Left kidney (tissue), 2 donors: ENCODE measurements around the gene CHGA. TPM values are rescaled to one million over a fixed set of nuclear protein-coding genes. Genes with fewer than 3 reads are reported as not detected.

Source experiments
- DNase-seq: peaks from one replicate; pipeline ENCODE4 v3.0.0-alpha.2; 2013
- polyA plus RNA-seq: library from polyadenylated mRNA; unstranded; fragments of 120-200 nt; gene quantifications from one replicate; pipeline ENCODE4 v1.2.1, GENCODE V29; 2013; ENCODE audit not compliant: insufficient read length

Gene CHGA
- polyA plus RNA-seq, 1 donor, result not detected

DNA sequence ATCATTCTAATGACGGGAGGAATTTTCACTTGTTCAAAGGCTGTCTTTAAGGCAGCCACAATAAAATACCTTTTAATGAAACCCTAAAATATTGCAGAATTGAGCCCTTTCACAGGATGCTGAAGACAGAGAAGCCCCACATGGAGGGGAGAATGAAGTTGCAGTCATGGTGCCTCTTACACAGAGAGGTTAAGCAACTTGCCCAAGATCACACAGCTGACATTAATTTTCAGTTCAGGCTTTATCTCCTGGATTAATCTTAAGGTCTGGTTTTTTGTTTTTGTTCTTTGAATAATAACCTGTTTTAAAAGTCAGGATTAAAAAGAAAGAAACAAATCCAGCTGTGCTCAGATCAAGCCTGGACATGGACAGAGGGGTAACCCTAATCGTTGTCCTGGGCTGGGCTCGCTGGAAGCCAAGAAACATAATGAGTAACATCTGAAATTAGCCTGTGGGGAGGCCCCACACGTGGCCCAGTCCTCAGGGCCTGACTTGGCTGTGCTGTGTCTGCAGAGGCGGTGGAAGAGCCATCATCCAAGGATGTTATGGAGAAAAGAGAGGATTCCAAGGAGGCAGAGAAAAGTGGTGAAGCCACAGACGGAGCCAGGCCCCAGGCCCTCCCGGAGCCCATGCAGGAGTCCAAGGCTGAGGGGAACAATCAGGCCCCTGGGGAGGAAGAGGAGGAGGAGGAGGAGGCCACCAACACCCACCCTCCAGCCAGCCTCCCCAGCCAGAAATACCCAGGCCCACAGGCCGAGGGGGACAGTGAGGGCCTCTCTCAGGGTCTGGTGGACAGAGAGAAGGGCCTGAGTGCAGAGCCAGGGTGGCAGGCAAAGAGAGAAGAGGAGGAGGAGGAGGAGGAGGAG, 8.0 kb downstream of the CHGA start:
- DNase-seq, result no peak

DNA sequence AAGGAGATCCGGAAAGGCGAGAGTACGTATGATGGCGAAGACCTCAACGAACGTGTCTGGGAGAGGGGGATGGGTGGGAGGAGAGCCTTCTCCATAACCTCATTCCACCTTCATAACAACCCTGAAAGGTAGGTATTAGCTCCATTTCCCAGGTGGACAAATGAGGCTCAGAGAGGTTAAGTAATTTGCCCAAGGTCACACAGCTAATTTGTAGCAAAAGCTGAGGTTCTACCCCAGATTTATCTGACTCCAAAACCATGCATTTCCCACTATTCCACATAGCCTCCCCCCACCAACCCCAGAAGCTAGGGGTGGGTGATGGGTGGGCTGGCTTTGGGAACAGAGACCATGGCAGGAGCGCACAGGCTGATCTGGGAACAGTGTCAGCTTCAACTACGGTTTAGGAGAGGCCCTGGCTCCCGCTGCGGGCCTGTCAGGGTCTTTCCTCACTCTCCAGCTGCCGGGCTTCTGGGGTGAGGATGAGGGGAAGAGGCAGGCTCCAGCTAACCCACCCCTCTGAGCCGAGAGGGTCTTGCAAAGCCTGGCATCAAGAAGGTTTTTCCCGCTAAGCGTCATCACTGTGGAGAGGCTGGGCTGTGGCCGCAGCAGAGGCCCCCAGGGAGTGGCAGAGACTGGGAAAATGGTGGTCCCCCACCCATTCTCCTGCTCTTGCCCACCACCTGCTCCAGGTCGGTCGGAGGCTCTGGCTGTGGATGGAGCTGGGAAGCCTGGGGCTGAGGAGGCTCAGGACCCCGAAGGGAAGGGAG, 8.9 kb downstream of the CHGA start:
- no peak for DNase-seq

DNA sequence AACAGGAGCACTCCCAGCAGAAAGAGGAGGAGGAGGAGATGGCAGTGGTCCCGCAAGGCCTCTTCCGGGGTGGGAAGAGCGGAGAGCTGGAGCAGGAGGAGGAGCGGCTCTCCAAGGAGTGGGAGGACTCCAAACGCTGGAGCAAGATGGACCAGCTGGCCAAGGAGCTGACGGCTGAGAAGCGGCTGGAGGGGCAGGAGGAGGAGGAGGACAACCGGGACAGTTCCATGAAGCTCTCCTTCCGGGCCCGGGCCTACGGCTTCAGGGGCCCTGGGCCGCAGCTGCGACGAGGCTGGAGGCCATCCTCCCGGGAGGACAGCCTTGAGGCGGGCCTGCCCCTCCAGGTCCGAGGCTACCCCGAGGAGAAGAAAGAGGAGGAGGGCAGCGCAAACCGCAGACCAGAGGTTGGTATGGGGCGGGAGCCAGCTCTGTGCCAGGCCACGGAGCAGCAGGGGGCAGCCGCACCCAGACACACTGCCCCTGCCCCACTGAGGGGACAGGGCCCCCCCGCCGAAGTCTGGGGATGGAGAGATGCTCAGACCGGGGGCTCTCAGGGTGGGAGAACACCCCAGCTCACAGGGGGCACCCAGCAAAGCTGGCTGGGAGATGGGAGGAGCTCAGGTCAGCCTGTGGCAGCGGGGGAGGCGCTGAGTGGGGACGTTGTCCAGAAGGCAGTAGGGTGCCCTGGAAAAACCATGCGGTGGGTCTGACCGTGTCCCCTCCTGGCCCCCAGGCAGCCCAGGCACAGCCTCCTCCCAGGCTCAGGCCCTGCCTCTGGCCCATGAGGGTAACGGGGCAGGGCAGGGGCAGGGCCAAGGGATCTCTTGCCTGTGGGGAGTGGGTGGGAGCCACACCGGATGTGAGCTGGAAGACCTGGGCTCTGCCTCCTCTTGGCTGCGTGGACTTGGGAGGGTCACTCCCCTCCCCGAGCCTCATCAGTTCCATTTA, 9.8 kb downstream of the CHGA start:
- DNase-seq, result no peak

DNA sequence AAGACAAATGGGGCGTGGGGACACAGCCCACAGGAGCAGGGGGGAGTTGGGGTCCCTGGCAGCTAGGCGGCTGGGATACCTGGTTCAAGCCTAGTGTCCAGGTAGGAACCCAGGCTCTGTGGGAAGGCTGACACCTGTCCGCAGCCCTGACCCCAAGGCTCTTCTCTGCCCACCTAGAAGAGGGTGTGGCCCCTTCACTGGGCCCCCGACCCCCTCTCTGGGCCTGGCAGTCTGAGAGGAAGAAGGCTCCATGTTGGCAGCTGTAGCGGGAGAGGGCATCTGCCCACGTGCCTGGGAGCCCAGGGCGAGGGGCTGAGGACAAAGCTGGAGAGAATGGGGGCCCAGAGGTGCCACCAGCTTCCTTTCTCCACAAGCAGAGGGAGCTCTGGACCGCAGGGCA, 10.5 kb downstream of the CHGA start:
- DNase-seq, result no peak

DNA sequence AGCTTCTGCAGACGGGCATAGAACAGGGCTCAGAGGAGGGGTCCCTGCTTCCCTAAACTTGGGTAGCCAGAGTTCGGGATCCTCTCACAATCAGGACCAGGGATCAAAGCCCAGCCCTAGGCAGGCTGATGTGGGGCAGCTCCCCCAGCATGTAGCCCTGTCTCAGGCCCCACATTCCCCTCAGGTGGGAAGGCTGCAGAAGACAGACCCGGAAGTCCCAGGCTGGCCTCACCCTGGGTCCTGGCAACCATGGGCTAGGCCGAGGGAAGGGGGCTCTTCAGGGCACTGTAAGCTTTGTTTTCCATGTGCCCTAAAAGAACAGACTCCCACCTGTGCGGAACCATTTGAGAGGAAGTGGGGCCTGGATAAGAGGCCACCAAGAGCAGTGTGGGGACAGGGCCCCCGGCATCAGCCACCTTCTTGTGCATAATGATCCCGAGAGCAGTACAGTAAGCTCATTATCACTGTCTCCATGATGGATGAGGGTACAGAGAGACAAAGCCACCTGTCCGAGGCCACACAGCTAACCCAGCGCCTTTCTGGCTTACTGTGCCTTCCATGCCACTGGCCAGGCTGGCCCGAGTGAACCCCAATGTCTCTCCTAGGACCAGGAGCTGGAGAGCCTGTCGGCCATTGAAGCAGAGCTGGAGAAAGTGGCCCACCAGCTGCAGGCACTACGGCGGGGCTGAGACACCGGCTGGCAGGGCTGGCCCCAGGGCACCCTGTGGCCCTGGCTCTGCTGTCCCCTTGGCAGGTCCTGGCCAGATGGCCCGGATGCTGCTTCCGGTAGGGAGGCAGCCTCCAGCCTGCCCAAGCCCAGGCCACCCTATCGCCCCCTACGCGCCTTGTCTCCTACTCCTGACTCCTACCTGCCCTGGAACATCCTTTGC, 11.5 kb downstream of the CHGA start:
- DNase-seq, result no peak

DNA sequence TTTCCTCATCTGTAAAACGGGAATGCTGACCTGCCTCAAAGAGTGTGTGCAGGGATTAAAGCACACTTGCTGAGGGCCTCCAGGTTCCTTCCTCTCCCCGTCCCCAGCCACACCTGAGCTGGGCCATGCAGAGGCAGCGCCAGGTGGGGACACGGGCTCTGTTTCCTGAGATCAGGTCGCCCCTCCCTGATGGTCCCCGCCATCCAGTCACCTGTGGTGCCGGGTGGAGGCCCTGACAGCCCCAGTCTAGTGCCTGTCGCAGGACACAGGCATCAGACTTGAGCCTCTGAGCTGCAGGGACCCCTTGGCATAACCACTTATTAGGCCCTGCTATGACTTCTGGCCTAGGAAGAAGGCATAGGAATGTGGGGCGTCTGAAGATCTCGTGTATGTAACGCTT, 12.5 kb downstream of the CHGA start:
- no peak for DNase-seq

DNA sequence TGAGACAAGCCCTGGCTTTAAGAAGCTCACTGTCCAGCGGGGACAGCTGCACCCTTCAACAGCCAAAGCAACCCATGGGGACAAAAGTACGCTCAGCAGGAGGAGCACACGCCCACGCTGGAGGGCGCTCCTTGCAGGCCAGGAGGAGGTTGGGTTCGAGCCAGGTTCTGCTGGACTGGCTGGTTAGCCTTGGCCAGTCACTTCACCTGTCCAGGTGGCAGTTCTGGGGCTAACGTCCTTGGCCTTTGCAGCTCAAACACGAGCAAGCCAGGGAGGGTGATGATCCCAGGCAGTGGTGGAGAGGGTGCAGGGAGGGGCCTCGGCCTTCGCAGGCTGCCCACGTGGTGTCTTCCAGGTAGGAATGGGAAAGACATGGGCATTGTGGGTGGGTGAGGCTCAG, 13.1 kb downstream of the CHGA start:
- DNase-seq, result no peak

DNA sequence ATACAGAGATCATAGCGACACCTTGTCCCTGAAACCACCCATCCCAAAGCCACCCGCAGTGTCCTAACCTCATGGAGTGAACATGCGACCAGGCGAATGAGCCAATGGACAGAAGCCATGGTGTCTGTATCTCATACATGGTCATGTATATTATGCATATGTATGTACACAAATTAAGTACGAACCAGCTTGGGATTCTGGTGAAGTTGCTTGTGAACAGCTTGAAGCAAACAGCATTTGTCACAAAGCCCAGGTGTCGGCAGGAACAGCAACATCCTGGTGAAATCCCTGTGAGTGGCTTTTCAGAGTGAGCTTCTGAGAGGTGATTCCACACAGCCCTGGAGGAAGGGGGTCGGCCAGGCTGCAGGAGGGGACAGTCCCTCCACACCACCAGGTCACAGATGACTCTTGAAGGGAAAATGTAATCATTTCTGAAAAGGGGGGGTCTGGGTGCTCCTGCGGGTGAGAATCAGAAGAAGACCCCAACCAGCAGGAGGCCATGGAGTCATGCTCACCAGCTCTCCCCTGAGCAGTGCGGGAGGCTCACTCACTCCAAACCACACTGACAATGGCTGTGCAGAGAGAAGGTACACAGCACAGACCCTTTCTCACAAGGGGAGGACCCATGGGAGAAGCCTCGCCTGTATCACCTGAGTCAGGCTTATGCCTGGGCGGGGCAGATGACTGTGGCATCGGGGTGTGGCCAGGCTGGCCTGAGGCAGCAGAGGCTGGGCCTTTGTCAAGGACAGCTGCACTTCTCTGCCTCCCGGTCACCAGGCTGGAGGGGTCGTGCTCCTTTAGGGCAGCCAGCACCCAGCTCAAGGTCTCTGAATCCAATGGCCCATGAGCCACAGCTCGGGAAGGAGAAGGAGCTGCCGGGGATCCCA, 14.3 kb downstream of the CHGA start:
- DNase-seq, result no peak

DNA sequence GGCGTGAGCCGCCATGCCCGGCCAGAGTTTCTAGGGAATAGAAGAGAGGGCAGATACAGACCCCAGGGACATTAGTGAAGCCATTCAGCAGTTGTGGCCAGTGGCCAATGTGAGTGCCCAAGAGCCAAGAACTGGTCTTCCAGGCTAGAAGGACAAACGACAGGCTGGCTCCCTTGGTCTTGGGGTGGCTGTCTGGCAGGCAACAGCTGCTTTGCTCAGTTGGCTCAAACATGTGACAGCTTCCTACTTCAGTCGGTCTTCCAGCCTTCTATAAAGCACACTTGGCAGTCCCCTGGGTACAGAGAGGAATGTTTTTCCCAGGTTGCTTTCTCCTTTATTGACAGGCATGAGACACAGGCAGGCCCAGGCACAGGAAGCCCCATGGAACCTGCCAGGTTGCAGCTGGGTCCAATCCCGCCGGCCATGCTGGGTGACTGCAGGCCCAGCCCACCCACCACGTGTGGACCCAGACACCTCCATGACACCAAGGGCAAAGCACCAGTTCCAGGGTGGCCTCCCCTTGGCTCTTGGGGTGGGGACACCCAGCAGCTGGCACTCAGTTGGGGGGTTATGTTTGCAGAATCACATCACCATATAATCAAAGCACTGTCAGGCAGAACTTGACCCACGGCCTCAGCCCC, 15.4 kb downstream of the CHGA start:
- DNase-seq, result no peak

DNA sequence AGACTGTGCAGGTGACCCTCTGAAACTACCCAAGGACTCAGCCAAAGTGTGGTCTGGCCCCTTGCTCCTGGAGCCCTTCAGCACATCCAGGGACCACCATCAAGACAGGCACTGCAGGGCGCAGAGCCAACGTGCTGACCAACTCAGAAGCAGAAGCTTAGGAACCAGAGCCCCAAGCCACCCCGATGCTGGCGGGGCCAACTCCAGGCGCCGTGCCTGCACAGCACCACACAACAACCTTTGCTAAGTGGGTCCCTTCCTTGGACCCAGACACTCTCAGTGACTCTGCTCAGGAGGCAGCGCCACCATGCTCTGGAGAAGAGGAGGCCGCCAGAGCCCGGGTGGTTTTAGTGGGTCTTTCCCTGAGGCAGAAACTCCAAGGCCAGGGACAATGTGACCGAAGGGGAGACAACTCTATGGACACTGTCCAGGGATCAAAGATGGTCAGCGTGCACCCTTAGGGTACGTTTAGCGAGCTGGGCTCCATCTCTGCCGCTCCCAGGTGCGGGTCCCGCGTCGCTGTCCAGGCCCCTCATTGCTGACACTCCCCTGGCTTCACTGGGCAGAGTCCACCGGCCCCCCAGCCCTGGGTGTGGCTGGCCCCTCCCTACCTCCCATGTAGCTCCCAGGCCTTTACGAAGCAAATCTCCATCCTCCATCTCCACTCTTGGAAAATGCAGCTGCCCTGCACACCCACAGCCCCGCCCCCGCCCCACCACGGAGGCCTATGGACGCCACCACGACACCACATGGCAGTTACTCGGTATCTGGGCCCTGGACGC, 16.1 kb downstream of the CHGA start:
- DNase-seq, result no peak

DNA sequence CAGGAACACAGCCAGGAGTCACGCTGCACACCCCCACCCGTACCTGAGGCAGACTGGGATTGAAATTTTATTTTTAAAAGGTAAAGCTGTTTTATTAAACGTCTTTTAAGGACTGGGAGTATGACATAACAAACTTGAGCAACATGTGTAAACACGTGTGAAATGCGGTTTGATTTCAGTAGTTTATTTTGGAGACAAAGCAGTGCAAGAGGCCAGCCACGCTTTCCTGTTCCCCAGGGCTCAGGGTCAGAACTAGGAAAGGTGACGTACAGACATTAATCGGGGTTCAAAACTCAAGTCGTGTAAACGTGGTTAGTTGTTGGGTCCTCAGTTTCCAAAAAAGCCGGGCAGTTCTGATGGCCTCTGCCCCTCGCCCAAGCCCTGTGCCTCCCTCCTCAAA, 16.7 kb downstream of the CHGA start:
- no peak for DNase-seq

DNA sequence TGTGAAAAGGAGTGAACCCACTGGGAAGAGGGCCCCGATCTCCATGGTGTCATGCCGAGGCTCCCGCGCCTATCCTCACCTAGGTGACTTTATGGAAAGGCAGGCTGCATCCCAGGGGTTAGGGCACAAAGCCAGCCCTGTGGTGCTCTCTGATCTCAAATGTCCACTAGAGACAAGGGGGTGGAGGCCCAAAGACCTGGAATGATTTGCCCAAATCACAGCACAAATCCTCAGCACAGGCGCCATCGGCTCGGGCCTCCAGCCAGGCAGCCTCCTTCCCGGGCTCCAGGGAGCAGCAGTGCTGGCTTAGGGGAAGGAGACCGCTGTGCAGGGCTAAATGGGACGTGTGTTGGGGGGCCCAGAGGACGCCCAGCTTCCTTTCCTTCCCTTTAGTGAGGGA, 17.6 kb downstream of the CHGA start:
- no peak for DNase-seq

DNA sequence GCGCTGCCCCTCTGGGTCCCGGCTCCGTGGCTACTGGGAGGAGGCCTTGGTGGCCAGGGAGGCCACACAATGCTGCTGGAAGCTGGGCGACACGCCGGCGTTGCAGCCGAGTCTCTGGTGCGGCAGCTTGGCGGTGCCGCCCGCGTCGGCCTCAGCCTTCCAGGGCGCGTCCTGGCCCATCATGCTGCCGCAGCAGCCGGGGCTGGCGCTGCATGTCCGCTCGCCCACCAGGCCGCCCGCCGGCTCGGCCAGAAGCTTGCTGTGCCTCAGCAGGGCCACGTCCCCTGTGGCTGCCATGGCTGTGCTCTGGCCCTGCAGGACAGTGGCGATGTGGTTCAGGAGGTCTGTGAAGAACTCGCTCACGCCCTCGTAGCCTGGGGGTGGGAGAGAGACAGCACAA, 18.6 kb downstream of the CHGA start:
- DNase-seq, result no peak

DNA sequence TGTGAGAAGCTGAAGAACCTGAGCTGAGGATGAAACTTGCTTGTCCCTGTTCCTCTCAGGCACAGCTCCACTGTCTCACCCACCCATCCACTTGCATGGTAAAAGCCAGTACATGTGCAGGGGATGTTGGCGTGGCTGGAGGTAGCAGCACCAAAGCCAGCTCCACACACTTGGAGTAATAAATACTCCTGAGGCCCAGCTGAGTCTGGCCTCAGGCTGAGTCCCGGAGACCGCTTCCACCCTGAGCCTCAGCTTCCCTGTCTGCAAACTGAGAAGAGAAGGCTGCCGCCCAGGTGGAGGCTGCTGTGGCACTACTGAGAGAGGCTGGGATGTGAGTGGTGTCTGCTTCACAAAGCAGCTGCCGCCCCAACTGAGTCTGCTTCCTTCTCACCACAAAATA, 19.2 kb downstream of the CHGA start:
- no peak for DNase-seq

DNA sequence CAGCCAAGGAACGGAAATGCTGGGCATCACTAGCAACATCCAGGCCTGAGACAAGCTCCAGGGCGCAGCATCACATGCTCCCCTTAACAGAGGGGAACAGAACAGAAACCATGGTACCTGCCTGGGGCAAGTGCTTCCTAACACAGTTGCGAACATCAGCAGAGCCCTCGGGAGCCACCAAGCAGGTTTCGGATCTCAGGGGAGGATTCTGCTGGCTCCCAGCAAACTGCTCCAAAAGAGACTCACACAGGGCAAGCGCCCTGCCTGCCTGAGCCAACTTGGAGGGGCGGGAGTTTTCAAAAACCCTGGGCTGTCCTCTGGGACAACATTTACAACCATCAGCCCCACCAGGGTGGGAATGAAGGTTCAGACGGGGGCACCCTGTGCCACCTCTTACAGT, 19.6 kb downstream of the CHGA start:
- DNase-seq, result no peak

DNA sequence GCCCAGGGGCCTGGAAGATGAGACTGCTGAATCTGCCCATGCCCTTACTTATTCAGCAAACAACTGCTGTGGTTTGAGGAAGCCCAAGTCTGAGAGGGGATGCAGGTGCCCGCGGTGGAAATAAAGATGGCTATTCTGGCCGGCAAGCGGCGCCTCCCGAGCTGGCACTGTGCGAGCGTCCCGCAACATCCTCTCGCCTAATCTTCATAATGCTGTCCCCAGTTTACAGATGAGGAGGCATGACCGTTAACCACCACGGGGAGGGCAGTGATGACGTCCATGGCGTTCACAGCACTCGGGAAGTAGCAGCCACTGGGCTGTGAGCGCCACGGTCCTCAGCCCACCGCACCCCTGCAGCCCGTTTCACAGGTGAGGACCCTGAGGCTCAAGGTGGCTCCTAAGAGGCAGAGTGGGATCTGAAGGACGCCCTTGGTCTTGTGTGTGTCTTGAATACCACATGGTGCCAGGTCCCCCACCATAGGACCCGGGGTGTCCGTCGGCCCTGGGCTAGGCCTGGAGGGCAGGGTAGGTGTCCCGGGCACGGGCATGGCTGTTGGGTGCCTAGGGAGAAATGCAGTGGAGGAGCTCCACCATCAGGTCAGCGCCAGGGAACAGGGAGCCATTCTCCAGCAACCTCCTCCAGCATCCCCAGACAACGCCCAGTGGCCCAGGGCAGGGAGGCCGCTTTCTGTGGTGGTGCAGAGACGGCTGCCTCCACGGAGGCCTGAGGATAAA, 20.2 kb downstream of the CHGA start:
- no peak for DNase-seq

DNA sequence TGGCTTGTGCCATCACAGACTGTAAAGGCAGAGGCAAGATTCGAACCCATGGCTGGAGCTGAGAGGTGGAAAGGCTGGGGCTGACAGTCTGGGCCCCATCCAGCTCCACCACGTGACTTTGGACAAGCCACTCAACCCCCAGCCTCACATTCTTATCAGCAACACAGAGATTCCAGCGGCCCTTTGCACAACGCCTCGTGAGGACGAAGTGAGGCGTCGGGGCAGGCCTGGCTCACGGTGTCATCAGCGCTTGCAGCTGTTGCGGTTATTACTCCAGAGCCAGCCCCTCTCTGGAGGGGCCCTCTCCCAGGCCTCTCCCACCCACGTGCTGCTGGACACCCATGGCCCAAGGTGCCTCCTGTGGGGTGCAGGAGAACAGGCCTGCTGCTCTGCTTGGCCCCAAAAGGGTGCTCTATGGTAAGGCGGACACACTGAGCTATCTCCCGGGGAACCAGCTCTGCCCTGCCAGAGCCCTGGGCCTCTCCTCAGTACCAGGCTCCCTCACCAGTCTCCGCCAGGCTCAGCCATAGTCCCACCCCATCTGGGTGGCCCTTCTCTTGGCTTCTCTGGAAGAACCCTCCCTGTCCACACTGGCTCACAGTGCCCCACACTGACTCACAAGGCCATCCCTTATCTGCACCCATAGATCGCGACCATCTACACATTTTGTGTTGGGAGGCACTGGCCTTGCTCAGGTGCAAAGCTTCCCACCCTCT, 21.1 kb downstream of the CHGA start:
- DNase-seq, result no peak

DNA sequence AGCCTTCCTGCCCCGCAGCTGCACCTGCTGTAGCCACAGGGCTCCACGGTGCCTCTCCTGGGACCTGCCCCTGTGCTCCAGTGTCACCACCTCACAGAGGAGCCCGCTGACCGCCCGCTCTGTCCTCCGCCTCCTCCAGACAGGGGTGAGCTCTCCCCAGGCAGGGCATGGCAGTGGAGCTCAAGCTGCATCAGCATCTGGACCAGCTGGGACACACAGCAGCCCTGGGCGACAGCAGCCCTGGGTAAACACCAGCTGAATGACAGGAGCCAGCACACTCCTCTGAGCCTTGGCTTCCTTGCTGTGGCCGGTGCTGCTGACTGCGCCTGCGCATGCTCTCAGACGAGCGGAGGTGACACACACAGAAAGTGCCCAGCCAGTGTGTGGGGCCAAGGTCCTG, 22.0 kb downstream of the CHGA start:
- DNase-seq, result no peak
